Liver (tissue), 9 donors: Measurements from ENCODE around the gene LRRC71. TPM values are rescaled to one million over a fixed set of nuclear protein-coding genes. Genes with fewer than 3 reads are reported as not detected.

Experiments used
- DNase-seq: peaks from one replicate; pipeline ENCODE4 v3.0.0-alpha.2; 2017; ENCODE audit warnings: low spot score
- H3K27ac ChIP-seq, 2 donors: one replicate each; pipeline ENCODE4 v1.7.0; 2013; ENCODE audit warnings: inconsistent platforms in 2 of 2, low read length in 2 of 2, control low read depth in 1 of 2, low read depth in 1 of 2, mild to moderate bottlenecking in 1 of 2
- H3K27me3 ChIP-seq, 4 donors: one replicate each; pipeline versions ENCODE4 v1.6.1 to v1.7.0; 2013; ENCODE audit warnings: low read length in 3 of 4, inconsistent platforms in 1 of 4, mild to moderate bottlenecking in 1 of 4, moderate library complexity in 1 of 4; ENCODE audit not compliant: control insufficient read depth in 4 of 4, insufficient read depth in 4 of 4
- H3K36me3 ChIP-seq, 4 donors: one replicate each; pipeline versions ENCODE4 v1.6.1 to v1.7.0; 2013; ENCODE audit warnings: low read length in 3 of 4, mild to moderate bottlenecking in 3 of 4, low read depth in 1 of 4, moderate library complexity in 1 of 4; ENCODE audit not compliant: control insufficient read depth in 4 of 4, insufficient read depth in 3 of 4
- H3K4me1 ChIP-seq, 4 donors: one replicate each; pipeline versions ENCODE4 v1.6.1 to v1.7.0; 2013; ENCODE audit warnings: low read length in 3 of 4, mild to moderate bottlenecking in 3 of 4, moderate library complexity in 1 of 4; ENCODE audit not compliant: control insufficient read depth in 4 of 4, insufficient read depth in 4 of 4
- H3K4me3 ChIP-seq, 3 donors: one replicate each; pipeline versions ENCODE4 v1.6.1 to v1.7.0; 2013; ENCODE audit warnings: low read length in 3 of 3, control low read depth in 1 of 3, low read depth in 1 of 3, mild to moderate bottlenecking in 1 of 3
- H3K9ac ChIP-seq, 2 donors: one replicate each; pipeline ENCODE4 v1.7.0; 2013; ENCODE audit warnings: low read length in 2 of 2, mild to moderate bottlenecking in 2 of 2, moderate library complexity in 2 of 2, control low read depth in 1 of 2, low read depth in 1 of 2
- H3K9me3 ChIP-seq, 4 donors: one replicate each; pipeline versions ENCODE4 v1.6.1 to v1.7.0; 2013; ENCODE audit warnings: low read length in 3 of 4; ENCODE audit not compliant: control insufficient read depth in 4 of 4
- EGR1 ChIP-seq, 2 donors: IDR thresholded peaks; 2 replicates each; pipeline ENCODE4 v1.6.1; 2016 to 2018; ENCODE audit warnings: antibody characterized with exemption in 2 of 2, low read depth in 2 of 2
- FOXA1 ChIP-seq: IDR thresholded peaks from 2 replicates; pipeline ENCODE4 v1.6.1; 2016; ENCODE audit warnings: antibody characterized with exemption
- FOXA2 ChIP-seq: IDR thresholded peaks from 2 replicates; pipeline ENCODE4 v1.6.1; 2016; ENCODE audit warnings: antibody characterized with exemption
- GABPA ChIP-seq, 2 donors: IDR thresholded peaks in 1 of 2; conservative IDR thresholded peaks in 1 of 2; 2 replicates each; pipeline ENCODE4 v1.6.1; 2016; ENCODE audit warnings: antibody characterized with exemption in 2 of 2, mild to moderate bottlenecking in 1 of 2, moderate library complexity in 1 of 2
- HNF4A ChIP-seq, 2 donors: conservative IDR thresholded peaks; 2 replicates each; pipeline ENCODE4 v1.6.1; 2016; ENCODE audit warnings: antibody characterized with exemption in 2 of 2, mild to moderate bottlenecking in 2 of 2
- HNF4G ChIP-seq: IDR thresholded peaks from 2 replicates; pipeline ENCODE4 v1.6.1; 2016; ENCODE audit warnings: antibody characterized with exemption
- JUND ChIP-seq, 2 donors: IDR thresholded peaks; 2 replicates each; pipeline ENCODE4 v1.6.1; 2016; ENCODE audit warnings: antibody characterized with exemption in 2 of 2
- NR2F2 ChIP-seq: IDR thresholded peaks from 2 replicates; pipeline ENCODE4 v1.6.1; 2016; ENCODE audit warnings: antibody characterized with exemption
- RAD21 ChIP-seq, 2 donors: IDR thresholded peaks; 2 replicates each; pipeline ENCODE4 v1.6.1; 2016; ENCODE audit warnings: antibody characterized with exemption in 2 of 2, mild to moderate bottlenecking in 2 of 2
- RXRA ChIP-seq, 2 donors: IDR thresholded peaks; 2 replicates each; pipeline ENCODE4 v1.6.1; 2017 to 2018; ENCODE audit warnings: antibody characterized with exemption in 2 of 2, mild to moderate bottlenecking in 1 of 2
- SP1 ChIP-seq: IDR thresholded peaks from 2 replicates; pipeline ENCODE4 v1.6.1; 2018; ENCODE audit warnings: antibody characterized with exemption, mild to moderate bottlenecking
- TAF1 ChIP-seq: conservative IDR thresholded peaks from 2 replicates; pipeline ENCODE4 v1.6.1; 2016; ENCODE audit warnings: antibody characterized with exemption, mild to moderate bottlenecking
- WGBS: extraction: QIAGEN DNeasy Blood & Tissue Kit; methylation state at CpG from one replicate; pipeline ENCODE4 v1.1.7; 2013; 5-methylcytosine and 5-hydroxymethylcytosine counted together
- polyA plus RNA-seq, 2 donors: library from polyadenylated mRNA; stranded (reverse) in 1 of 2; unstranded in 1 of 2; fragments of 200-250 nt in 1 of 2; fragments of >200 nt in 1 of 2; fragmentation: Nextera tagmentation in 1 of 2; extraction: Ambion mirVana in 1 of 2; gene quantifications; one replicate each; pipeline versions ENCODE4 v1.2.1 to v1.2.3, GENCODE V29; 2013 to 2015
- total RNA-seq, 2 donors: library from RNA; depleted of rRNA; stranded (reverse); fragments of >200 nt; gene quantifications; one replicate each; pipeline ENCODE4 v1.2.3, GENCODE V29; 2014
- TF ChIP-seq, protein P1 (sequence below): fragments of 150-350 bp; IDR thresholded peaks from 2 replicates; pipeline ENCODE4 v1.5.1; 2017; ENCODE audit warnings: improper control_type of control experiment, low read depth, low read length; ENCODE audit not compliant: missing input control
- TF ChIP-seq, protein P2 (sequence below): IDR thresholded peaks from 2 replicates; pipeline ENCODE4 v1.6.1; 2016; ENCODE audit warnings: antibody characterized with exemption
- TF ChIP-seq, protein P3 (sequence below): IDR thresholded peaks from 2 replicates; pipeline ENCODE4 v1.6.1; 2016; ENCODE audit warnings: antibody characterized with exemption
- TF ChIP-seq, protein P4 (sequence below): IDR thresholded peaks from 2 replicates; pipeline ENCODE4 v1.6.1; 2016; ENCODE audit warnings: antibody characterized with exemption
- donor health status: healthy.
- donor health status: healthy.
- donor health status: healthy.
- donor health status: healthy.
- donor health status: healthy.

The LRRC71 gene
- total and polyA plus RNA-seq, 4 donors, result 0.10 TPM; not detected in 3

DNA sequence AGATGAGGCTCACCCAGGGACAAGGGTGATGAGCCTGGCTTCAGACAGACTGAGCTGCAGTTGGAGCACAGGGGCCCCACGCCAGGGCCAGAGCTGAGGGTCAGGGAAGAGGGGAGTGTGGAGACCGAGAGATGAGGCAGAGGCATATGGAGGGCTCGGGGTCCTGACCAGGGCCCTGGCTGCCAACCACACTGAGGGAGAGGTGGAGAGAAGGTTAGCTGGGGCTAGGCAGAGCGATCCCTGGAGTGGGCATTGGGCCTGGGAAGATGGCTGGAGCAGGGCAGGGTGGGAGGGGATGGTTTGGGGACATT lies 18.9 kb upstream of the LRRC71 start (continued):
- TF ChIP-seq, protein P1, sequence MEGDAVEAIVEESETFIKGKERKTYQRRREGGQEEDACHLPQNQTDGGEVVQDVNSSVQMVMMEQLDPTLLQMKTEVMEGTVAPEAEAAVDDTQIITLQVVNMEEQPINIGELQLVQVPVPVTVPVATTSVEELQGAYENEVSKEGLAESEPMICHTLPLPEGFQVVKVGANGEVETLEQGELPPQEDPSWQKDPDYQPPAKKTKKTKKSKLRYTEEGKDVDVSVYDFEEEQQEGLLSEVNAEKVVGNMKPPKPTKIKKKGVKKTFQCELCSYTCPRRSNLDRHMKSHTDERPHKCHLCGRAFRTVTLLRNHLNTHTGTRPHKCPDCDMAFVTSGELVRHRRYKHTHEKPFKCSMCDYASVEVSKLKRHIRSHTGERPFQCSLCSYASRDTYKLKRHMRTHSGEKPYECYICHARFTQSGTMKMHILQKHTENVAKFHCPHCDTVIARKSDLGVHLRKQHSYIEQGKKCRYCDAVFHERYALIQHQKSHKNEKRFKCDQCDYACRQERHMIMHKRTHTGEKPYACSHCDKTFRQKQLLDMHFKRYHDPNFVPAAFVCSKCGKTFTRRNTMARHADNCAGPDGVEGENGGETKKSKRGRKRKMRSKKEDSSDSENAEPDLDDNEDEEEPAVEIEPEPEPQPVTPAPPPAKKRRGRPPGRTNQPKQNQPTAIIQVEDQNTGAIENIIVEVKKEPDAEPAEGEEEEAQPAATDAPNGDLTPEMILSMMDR, result no peak
- TF ChIP-seq EGR1 (IDR thresholded peaks at IDR 0.05; ENCODE audit: low read depth in 2 of 2) (no peak), TAF1 (no peak), FOXA2 (no peak)
- TF ChIP-seq, protein P2, sequence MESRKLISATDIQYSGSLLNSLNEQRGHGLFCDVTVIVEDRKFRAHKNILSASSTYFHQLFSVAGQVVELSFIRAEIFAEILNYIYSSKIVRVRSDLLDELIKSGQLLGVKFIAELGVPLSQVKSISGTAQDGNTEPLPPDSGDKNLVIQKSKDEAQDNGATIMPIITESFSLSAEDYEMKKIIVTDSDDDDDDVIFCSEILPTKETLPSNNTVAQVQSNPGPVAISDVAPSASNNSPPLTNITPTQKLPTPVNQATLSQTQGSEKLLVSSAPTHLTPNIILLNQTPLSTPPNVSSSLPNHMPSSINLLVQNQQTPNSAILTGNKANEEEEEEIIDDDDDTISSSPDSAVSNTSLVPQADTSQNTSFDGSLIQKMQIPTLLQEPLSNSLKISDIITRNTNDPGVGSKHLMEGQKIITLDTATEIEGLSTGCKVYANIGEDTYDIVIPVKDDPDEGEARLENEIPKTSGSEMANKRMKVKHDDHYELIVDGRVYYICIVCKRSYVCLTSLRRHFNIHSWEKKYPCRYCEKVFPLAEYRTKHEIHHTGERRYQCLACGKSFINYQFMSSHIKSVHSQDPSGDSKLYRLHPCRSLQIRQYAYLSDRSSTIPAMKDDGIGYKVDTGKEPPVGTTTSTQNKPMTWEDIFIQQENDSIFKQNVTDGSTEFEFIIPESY, result no peak

DNA sequence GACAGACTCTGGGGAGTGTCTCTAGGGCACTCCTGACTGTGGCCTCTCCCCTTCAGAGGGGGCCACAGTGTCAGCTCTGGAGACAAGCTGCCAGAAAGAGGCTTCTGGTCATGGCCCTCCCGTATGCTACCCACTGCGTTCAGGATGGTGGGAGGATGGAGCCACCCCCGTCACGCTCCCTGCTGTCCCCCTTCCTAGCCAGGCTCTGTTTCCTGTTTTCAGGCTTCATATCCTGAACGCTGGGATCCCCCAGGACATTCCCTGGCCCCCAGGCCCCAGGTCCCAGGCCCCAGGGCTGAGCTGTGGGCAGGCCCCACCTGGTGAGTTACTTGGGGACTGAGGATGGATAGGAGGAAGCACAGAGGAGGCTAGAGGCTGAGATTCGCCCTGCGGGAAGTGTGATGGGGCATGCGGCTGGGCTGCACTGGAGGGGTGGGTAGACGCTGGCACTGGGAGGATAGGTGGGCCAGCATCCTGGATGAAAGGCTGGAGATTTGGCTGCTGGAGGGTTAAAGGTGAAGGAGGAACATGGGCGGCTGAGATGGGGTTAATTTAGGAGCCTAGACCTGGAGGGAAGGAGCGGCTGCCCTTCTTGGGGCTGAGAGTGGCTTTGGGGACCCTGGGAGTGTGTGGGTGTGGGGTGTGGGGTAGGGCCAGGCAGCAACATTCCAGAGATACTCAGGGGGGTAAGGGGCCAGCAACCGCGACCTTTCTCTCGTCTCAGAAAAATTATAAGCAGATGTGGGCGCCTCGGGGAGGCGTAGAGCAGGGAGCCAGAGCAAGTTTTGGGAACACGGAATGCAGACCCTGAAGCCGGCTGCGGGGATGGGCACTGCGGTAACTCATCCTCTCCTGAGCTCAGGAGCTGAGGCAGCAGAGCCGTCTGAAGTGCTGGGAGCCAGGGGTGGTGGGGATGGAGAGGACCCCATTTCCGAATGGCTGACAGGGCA lies 18.2 kb upstream of the LRRC71 start:
- TF ChIP-seq, protein P2, result no peak
- no peaks in the 10 kb centered on the region for H3K9me3 ChIP-seq
- no peak for DNase-seq
- no peaks in the 10 kb centered on the region for H3K36me3 ChIP-seq
- H3K27ac ChIP-seq, result no peak overlapping the region
- peaks cover 0 to 3% (median 0%) of the 10 kb centered on the region in 4 donors for H3K27me3 ChIP-seq
- peaks cover 0 to 25% (median 1%) of the 10 kb centered on the region in 4 donors for H3K4me1 ChIP-seq
- no peak overlapping the region for H3K9ac ChIP-seq
- WGBS, result 58% methylated on average over 23 of the region's 23 CpGs
- no peak overlapping the region for H3K4me3 ChIP-seq

DNA sequence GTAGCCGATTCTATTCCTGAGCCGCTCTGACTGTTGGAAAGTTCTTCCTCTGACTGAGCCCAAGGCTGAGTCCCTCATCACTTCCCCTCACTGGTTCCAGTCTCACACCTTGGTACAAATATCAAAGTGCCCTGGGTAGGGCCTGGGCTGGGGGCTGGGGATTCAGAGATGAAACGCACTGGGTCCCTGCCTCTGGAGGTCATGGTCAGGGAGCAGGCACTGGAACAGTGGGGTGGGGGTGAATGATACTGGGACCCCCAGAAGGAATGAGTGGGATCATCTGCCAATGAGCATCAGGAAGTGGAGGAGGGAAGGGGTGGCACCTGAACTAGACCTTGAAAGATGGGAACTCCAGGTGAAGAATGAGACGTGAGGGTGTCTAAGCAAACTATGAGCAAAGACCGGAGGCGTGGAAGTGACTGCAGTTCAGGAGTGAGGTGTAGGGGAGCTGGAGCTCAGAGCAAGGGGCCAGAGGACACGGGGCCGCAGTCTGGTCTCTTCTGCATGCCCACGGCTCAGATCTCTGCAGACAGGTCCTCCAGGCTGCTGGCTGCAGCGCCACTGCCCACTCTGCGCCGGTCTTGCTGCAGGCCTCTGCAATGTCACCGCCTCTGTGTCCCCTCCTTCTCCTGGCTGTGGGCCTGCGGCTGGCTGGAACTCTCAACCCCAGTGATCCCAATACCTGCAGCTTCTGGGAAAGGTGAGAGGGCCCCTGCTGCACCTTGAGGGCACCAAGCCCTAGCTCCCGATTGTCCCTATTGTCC lies 16.9 kb upstream of the LRRC71 start:
- Histone ChIP-seq H3K36me3 (no peaks in the 10 kb centered on the region), H3K27ac (no peak overlapping the region), H3K9ac (no peak overlapping the region), H3K27me3 (peaks cover 0 to 3% (median 0%) of the 10 kb centered on the region in 4 donors), H3K4me1 (peaks cover 0 to 34% (median 1%) of the 10 kb centered on the region in 4 donors), H3K4me3 (no peak overlapping the region), H3K9me3 (no peaks in the 10 kb centered on the region)
- WGBS, result 80% methylated on average over 15 of the region's 15 CpGs
- DNase-seq, result no peak
- no peak for TF ChIP-seq JUND (IDR thresholded peaks at IDR 0.05)
- TF ChIP-seq EGR1 (IDR thresholded peaks at IDR 0.05; ENCODE audit: low read depth in 2 of 2), result no peak
- TF ChIP-seq HNF4G, result no peak
- TF ChIP-seq, protein P3, sequence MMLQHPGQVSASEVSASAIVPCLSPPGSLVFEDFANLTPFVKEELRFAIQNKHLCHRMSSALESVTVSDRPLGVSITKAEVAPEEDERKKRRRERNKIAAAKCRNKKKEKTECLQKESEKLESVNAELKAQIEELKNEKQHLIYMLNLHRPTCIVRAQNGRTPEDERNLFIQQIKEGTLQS, result no peak
- no peak for TF ChIP-seq RAD21 (IDR thresholded peaks at IDR 0.05)
- TF ChIP-seq, protein P2, result no peak
- TF ChIP-seq, protein P4, sequence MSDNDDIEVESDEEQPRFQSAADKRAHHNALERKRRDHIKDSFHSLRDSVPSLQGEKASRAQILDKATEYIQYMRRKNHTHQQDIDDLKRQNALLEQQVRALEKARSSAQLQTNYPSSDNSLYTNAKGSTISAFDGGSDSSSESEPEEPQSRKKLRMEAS, result no peak
- no peak for TF ChIP-seq GABPA (IDR thresholded peaks at IDR 0.05 in 1 of 2, conservative IDR thresholded peaks at IDR 0.05 in 1 of 2)
- no peak for TF ChIP-seq FOXA1
- no peak for TF ChIP-seq TAF1
- no peak for TF ChIP-seq FOXA2
- TF ChIP-seq HNF4A (conservative IDR thresholded peaks at IDR 0.05), result no peak
- TF ChIP-seq SP1, result no peak
- TF ChIP-seq, protein P1, result no peak
- no peak for TF ChIP-seq NR2F2
- no peak for TF ChIP-seq RXRA (IDR thresholded peaks at IDR 0.05)
